Thyroid gland (tissue), 4 donors: Measurements from ENCODE around the gene VWF. TPM values are rescaled to one million over a fixed set of nuclear protein-coding genes. Genes with fewer than 3 reads are reported as not detected.

ENCODE experiments used
- DNase-seq, 2 donors: peaks; one replicate each; pipeline ENCODE4 v3.0.0-alpha.2; 2019
- H3K27ac ChIP-seq, 3 donors: fragments of 200-600 bp; sonication (generic); 1 replicate in 2 of 3; 2 replicates in 1 of 3; pipeline ENCODE4 v1.5.1; 2016 to 2019; ENCODE audit warnings: mild to moderate bottlenecking in 1 of 3, moderate library complexity in 1 of 3
- H3K27me3 ChIP-seq: fragments of 200-600 bp; sonication (generic); one replicate; pipeline ENCODE4 v1.5.1; 2019
- H3K36me3 ChIP-seq, 2 donors: fragments of 200-600 bp; sonication (generic); one replicate each; pipeline ENCODE4 v1.5.1; 2016 to 2019
- H3K4me1 ChIP-seq, 2 donors: fragments of 200-600 bp; sonication (generic); one replicate each; pipeline ENCODE4 v1.5.1; 2017 to 2019
- H3K4me3 ChIP-seq, 3 donors: fragments of 200-600 bp; sonication (generic); replicated peaks in 1 of 3; 1 replicate in 2 of 3; 2 replicates in 1 of 3; pipeline ENCODE4 v1.5.1; 2016; ENCODE audit warnings: mild to moderate bottlenecking in 1 of 3
- H3K9me3 ChIP-seq: fragments of 200-600 bp; sonication (generic); one replicate; pipeline ENCODE4 v1.5.1; 2017
- CTCF ChIP-seq, 6 experiments: fragments of 200-600 bp in 3 of 6; fragments of 450-650 bp in 3 of 6; sonication (generic) in 3 of 6; IDR thresholded peaks; one replicate each; pipeline ENCODE4 v1.5.1; 2016 to 2019; ENCODE audit warnings: antibody characterized with exemption in 6 of 6, mild to moderate bottlenecking in 2 of 6, inconsistent platforms in 1 of 6, moderate library complexity in 1 of 6
- POLR2A ChIP-seq, 2 donors: fragments of 450-650 bp; IDR thresholded peaks; one replicate each; pipeline ENCODE4 v1.6.1; 2017; ENCODE audit warnings: antibody characterized with exemption in 2 of 2, mild to moderate bottlenecking in 2 of 2, moderate library complexity in 1 of 2
- WGBS, 2 donors: methylation state at CpG; one replicate each; pipeline ENCODE4 v1.1.5; 2017; 5-methylcytosine and 5-hydroxymethylcytosine counted together
- intact Hi-C: fragments of 100-400 bp; cut with DNase I; formaldehyde crosslinking; loops from one replicate; pipeline ENCODE4 v1.15.1; 2023
- total RNA-seq, 4 donors: library from RNA; depleted of rRNA; stranded (reverse); fragments of >200 nt; gene quantifications; one replicate each; pipeline ENCODE4 v1.2.3, GENCODE V29; 2016

VWF gene
- total RNA-seq, 4 donors from 2014 or later, result 54.3 to 169 (median 98.5) TPM

DNA sequence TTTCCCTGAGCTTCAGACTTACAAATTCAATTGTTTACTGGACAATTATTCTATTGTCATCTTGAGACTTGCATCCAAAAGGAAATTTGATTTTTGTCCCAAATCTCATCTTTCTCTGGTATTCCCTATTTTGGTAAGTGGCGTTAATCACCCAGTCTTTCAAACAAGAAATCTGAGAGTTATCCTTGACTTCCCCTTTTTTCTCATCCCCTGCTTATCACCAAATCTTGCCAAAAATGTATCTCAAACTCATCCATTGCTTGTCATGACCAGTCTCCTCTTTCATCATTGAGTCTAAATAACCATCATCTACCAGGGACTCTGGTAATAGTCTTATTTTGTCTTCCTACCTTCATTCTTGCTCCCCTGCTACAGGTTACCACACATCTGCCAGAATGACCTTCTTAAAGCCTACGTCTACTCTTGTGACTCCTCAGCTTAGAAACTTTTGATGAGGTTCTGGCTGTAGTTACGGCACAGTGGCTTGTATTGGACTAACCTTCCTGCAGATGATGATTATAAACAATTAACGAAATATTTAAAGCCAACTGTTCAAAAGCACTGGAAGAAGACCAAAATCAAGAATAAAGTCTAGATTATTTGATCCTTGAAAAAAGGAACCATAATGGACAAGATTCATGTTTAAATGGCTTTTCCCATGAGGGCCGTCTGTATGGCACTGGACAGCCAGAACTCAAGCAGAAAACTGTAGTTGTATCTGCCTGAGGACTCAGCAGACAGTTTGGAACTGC is 170.5 kb downstream of the VWF start:
- 79 to 89% methylated on average over 5 of the region's 5 CpGs for WGBS, 2 donors
- TF ChIP-seq CTCF (IDR thresholded peaks at IDR 0.05) (no peak), POLR2A (IDR thresholded peaks at IDR 0.05) (no peak)
- intact Hi-C loops, result no loop called here
- no peaks in the 10 kb centered on the region for H3K9me3 ChIP-seq
- H3K27ac ChIP-seq, result no peak overlapping the region
- H3K36me3 ChIP-seq, result no peaks in the 10 kb centered on the region
- no peak overlapping the region for H3K4me3 ChIP-seq
- DNase-seq, result no peak
- H3K27me3 ChIP-seq, result no peaks in the 10 kb centered on the region
- H3K4me1 ChIP-seq, result no peaks in the 10 kb centered on the region

GRCh38 chr12:5952031-5952430 is 172.4 kb downstream of the VWF start:
- DNase-seq, result no peak
- Histone ChIP-seq H3K36me3 (no peaks in the 10 kb centered on the region), H3K4me1 (no peaks in the 10 kb centered on the region), H3K9me3 (no peaks in the 10 kb centered on the region), H3K4me3 (no peak overlapping the region), H3K27ac (no peak overlapping the region), H3K27me3 (no peaks in the 10 kb centered on the region)
- intact Hi-C loops, result no loop called here
- 72 to 81% methylated on average over 3 of the region's 3 CpGs for WGBS, 2 donors
- TF ChIP-seq POLR2A (IDR thresholded peaks at IDR 0.05) (no peak), CTCF (IDR thresholded peaks at IDR 0.05) (no peak)

GRCh38 chr12:5948696-5949095 is 175.8 kb downstream of the VWF start:
- no peaks in the 10 kb centered on the region for H3K36me3 ChIP-seq
- no peak overlapping the region for H3K27ac ChIP-seq
- WGBS, 2 donors, result 71 to 88% methylated on average over 3 of the region's 3 CpGs
- H3K4me1 ChIP-seq, result peaks cover 5 to 13% of the 10 kb centered on the region in 2 donors
- no peaks in the 10 kb centered on the region for H3K9me3 ChIP-seq
- intact Hi-C loops, result no loop called here
- no peaks in the 10 kb centered on the region for H3K27me3 ChIP-seq
- TF ChIP-seq CTCF (IDR thresholded peaks at IDR 0.05) (no peak), POLR2A (IDR thresholded peaks at IDR 0.05) (no peak)
- DNase-seq, result no peak
- H3K4me3 ChIP-seq, result no peak overlapping the region

DNA sequence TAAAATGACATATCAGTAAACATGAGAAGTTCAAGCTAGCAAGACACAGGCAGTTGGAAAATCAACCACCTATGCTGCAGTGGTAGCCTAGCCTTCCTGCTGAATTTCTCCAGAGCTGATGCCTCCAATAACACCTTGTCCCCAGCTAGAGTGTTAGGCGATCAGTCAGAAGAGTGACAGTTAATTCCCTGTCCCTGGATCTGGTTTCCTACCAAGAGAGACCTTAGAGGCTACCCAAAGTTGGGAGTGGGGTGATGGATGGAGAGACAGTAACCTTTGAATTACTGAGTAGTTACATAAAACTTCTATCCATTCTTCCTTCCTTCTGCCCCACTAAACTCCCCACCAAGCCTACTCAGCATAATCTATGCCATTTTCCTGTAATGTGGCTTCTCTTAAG is 177.5 kb downstream of the VWF start:
- WGBS, 2 donors, result 72 to 76% methylated on average over 1 of the region's 1 CpG
- Histone ChIP-seq H3K36me3 (no peaks in the 10 kb centered on the region), H3K9me3 (no peaks in the 10 kb centered on the region), H3K4me3 (no peak overlapping the region), H3K27ac (no peak overlapping the region), H3K27me3 (no peaks in the 10 kb centered on the region), H3K4me1 (peaks cover 5 to 13% of the 10 kb centered on the region in 2 donors)
- DNase-seq, result no peak
- intact Hi-C loops, result no loop called here
- no peak for TF ChIP-seq POLR2A (IDR thresholded peaks at IDR 0.05)
- TF ChIP-seq CTCF (IDR thresholded peaks at IDR 0.05), result no peak

GRCh38 chr12:5946388-5946787 is 178.1 kb downstream of the VWF start:
- Histone ChIP-seq H3K4me1 (peaks cover 5 to 13% of the 10 kb centered on the region in 2 donors), H3K27ac (no peak overlapping the region), H3K27me3 (no peaks in the 10 kb centered on the region), H3K36me3 (no peaks in the 10 kb centered on the region), H3K4me3 (no peak overlapping the region), H3K9me3 (no peaks in the 10 kb centered on the region)
- WGBS, 2 donors, result 82 to 88% methylated on average over 2 of the region's 2 CpGs
- DNase-seq, result no peak
- TF ChIP-seq CTCF (IDR thresholded peaks at IDR 0.05) (no peak), POLR2A (IDR thresholded peaks at IDR 0.05) (no peak)
- intact Hi-C loops, result no loop called here
